ENCODE data around the gene SRR. TPM values are rescaled to one million over a fixed set of nuclear protein-coding genes. Genes with fewer than 3 reads are reported as not detected.

SRR gene
- total RNA-seq, 3 donors from 2014 or later (not counting 1 experiment from before 2014, with no cell fraction given): 6.4 to 11.1 (median 7.9) TPM

DNA sequence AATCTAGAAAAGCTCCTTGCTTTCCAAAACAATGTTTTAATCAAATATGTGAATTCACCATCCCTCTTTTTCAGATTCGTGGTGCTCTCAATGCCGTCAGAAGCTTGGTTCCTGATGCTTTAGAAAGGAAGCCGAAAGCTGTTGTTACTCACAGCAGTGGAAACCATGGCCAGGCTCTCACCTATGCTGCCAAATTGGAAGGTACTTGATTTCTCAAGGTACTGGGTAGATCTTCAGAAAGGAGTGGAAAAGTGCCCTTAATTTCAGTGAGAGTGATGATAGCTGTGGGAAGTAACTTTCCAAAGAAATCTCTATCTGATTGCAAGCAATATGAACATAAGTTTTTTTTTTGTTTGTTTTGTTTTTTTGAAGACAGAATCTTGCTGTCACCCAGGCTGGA, 14.0 kb downstream of the SRR start:
- Mint-ChIP-seq H3K36me3 (no peaks in the 10 kb centered on the region), H3K4me3 (no peak overlapping the region), H3K4me1 (no peaks in the 10 kb centered on the region), H3K27me3 (ENCODE audit: low read depth in 2 of 2) (no peaks in the 10 kb centered on the region), H3K9me3 (no peaks in the 10 kb centered on the region), H3K27ac (no peak overlapping the region)
- no peak overlapping the region for H3K27ac ChIP-seq (ENCODE audit: low read length)
- ATAC-seq (no peak), DNase-seq (no peak)
- H3K36me3 ChIP-seq (ENCODE audit: control insufficient read depth, insufficient read depth, low read length): peaks cover 9% of the 10 kb centered on the region
- no peaks in the 10 kb centered on the region for H3K27me3 ChIP-seq (ENCODE audit: control insufficient read depth, insufficient read depth, low read length)
- WGBS (ENCODE audit: insufficient coverage): 97% methylated on average over 3 of the region's 3 CpGs
- no peak overlapping the region for H3K4me3 ChIP-seq (ENCODE audit: low read length)
- intact Hi-C loops (cut with micrococcal nuclease): no loop called here
- no peaks in the 10 kb centered on the region for H3K4me1 ChIP-seq (ENCODE audit: control insufficient read depth, insufficient read depth, low read length)
- TF ChIP-seq, protein P1, sequence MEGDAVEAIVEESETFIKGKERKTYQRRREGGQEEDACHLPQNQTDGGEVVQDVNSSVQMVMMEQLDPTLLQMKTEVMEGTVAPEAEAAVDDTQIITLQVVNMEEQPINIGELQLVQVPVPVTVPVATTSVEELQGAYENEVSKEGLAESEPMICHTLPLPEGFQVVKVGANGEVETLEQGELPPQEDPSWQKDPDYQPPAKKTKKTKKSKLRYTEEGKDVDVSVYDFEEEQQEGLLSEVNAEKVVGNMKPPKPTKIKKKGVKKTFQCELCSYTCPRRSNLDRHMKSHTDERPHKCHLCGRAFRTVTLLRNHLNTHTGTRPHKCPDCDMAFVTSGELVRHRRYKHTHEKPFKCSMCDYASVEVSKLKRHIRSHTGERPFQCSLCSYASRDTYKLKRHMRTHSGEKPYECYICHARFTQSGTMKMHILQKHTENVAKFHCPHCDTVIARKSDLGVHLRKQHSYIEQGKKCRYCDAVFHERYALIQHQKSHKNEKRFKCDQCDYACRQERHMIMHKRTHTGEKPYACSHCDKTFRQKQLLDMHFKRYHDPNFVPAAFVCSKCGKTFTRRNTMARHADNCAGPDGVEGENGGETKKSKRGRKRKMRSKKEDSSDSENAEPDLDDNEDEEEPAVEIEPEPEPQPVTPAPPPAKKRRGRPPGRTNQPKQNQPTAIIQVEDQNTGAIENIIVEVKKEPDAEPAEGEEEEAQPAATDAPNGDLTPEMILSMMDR (IDR thresholded peaks at IDR 0.05): no peak
- no peaks in the 10 kb centered on the region for H3K9me3 ChIP-seq (ENCODE audit: control insufficient read depth, insufficient read depth, low read length)

DNA sequence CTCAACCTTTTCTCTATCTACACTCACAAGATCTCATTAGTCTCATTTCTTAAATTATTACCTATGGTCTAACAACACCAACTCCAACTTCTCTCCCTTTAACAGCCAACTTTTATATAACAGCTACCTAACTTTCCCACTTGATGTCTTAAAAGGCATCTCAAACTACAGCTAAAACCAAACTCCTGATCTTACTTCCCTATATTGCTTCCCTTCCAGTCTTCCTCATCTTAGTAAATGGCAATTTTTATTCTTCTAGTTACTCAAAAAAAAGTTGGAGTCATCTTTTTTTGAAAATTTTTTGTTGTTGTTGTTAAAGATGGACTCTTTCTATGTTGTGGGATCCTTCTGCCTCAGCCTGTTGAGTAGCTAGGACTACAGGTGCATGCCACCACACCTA, 15.3 kb downstream of the SRR start:
- Histone ChIP-seq H3K27me3 (ENCODE audit: control insufficient read depth, insufficient read depth, low read length) (no peaks in the 10 kb centered on the region), H3K36me3 (ENCODE audit: control insufficient read depth, insufficient read depth, low read length) (peaks cover 21% of the 10 kb centered on the region), H3K4me1 (ENCODE audit: control insufficient read depth, insufficient read depth, low read length) (no peaks in the 10 kb centered on the region), H3K27ac (ENCODE audit: low read length) (no peak overlapping the region), H3K4me3 (ENCODE audit: low read length) (no peak overlapping the region), H3K9me3 (ENCODE audit: control insufficient read depth, insufficient read depth, low read length) (no peaks in the 10 kb centered on the region)
- Mint-ChIP-seq H3K27me3 (ENCODE audit: low read depth in 2 of 2) (no peaks in the 10 kb centered on the region), H3K4me1 (no peaks in the 10 kb centered on the region), H3K4me3 (no peak overlapping the region), H3K9me3 (no peaks in the 10 kb centered on the region), H3K36me3 (peaks cover under 1% of the 10 kb centered on the region), H3K27ac (no peak overlapping the region)
- TF ChIP-seq, protein P1 (IDR thresholded peaks at IDR 0.05): no peak
- no peak for DNase-seq
- intact Hi-C loops (cut with micrococcal nuclease): no loop called here
- no peak for ATAC-seq

DNA sequence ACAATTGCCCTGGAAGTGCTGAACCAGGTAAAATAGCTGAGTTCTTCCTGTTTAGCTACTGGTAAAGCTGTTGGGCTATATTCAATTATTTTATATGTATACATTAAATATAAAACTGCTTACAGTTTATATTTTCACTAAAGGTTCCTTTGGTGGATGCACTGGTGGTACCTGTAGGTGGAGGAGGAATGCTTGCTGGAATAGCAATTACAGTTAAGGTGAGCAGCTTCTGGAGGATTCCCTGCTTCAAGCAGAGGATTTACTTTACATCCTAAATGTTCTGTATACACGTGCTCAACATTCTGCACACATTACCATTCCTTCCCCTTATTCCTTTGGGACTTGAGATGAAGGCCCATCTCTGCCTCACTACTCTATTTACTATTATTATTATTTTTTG, 17.6 kb downstream of the SRR start:
- no peak overlapping the region for H3K4me3 Mint-ChIP-seq
- H3K4me1 Mint-ChIP-seq: no peaks in the 10 kb centered on the region

More for the DNA sequence above, 17.6 kb downstream of the SRR start:
- no peaks in the 10 kb centered on the region for H3K27me3 ChIP-seq (ENCODE audit: control insufficient read depth, insufficient read depth, low read length)
- TF ChIP-seq, protein P1 (IDR thresholded peaks at IDR 0.05): no peak
- H3K27me3 Mint-ChIP-seq (ENCODE audit: low read depth in 2 of 2): no peaks in the 10 kb centered on the region
- intact Hi-C loops (cut with micrococcal nuclease): no loop called here
- WGBS (ENCODE audit: insufficient coverage): 78% methylated on average over 1 of the region's 1 CpG
- no peaks in the 10 kb centered on the region for H3K9me3 ChIP-seq (ENCODE audit: control insufficient read depth, insufficient read depth, low read length)
- H3K27ac ChIP-seq (ENCODE audit: low read length): no peak overlapping the region
- peaks cover 14% of the 10 kb centered on the region for H3K36me3 Mint-ChIP-seq
- ATAC-seq: no peak
- H3K4me3 ChIP-seq (ENCODE audit: low read length): no peak overlapping the region
- H3K36me3 ChIP-seq (ENCODE audit: control insufficient read depth, insufficient read depth, low read length): peaks cover 41% of the 10 kb centered on the region
- no peak for DNase-seq
- no peaks in the 10 kb centered on the region for H3K4me1 ChIP-seq (ENCODE audit: control insufficient read depth, insufficient read depth, low read length)
- no peak overlapping the region for H3K27ac Mint-ChIP-seq
- H3K9me3 Mint-ChIP-seq: no peaks in the 10 kb centered on the region
